HUES64 (cell line): Measurements from ENCODE around the gene NINJ2.

ENCODE experiments used
- H3K27ac ChIP-seq: 2 replicates; pipeline ENCODE4 v1.7.0; 2013; ENCODE audit warnings: low read depth, low read length, inconsistent platforms
- H3K27me3 ChIP-seq: 2 replicates; pipeline ENCODE4 v1.6.1; 2013; ENCODE audit warnings: mild to moderate bottlenecking, low read length; ENCODE audit not compliant: insufficient read depth
- H3K36me3 ChIP-seq: 2 replicates; pipeline ENCODE4 v1.6.1; 2013; ENCODE audit warnings: mild to moderate bottlenecking, low read length; ENCODE audit not compliant: insufficient read depth
- H3K4me1 ChIP-seq: 2 replicates; pipeline ENCODE4 v1.6.1; 2013; ENCODE audit warnings: mild to moderate bottlenecking, low read length, moderate library complexity; ENCODE audit not compliant: insufficient read depth
- H3K4me3 ChIP-seq: 2 replicates; pipeline ENCODE4 v1.5.1; 2013; ENCODE audit warnings: mild to moderate bottlenecking, low read length, moderate library complexity
- H3K9ac ChIP-seq: 2 replicates; pipeline ENCODE4 v1.6.1; 2013; ENCODE audit warnings: mild to moderate bottlenecking, low read depth, low read length
- H3K9me3 ChIP-seq: 2 replicates; pipeline ENCODE4 v1.6.1; 2013; ENCODE audit warnings: low read depth, low read length; ENCODE audit not compliant: insufficient read depth
- WGBS: fragments of 150-250, 120-280 bp; methylation state at CpG from one replicate; pipeline ENCODE4 v1.1.7; 2013; ENCODE audit warnings: missing lambda C conversion rate; 5-methylcytosine and 5-hydroxymethylcytosine counted together

Gene NINJ2

GRCh38 chr12:693934-694533 is 30.8 kb upstream of the NINJ2 start:
- Histone ChIP-seq H3K36me3 (no peaks in the 10 kb centered on the region; the same call in 1 of the 2 replicates), H3K27me3 (no peaks in the 10 kb centered on the region), H3K4me1 (no peaks in the 10 kb centered on the region), H3K9ac (no peak overlapping the region), H3K4me3 (no peak overlapping the region), H3K27ac (no peak overlapping the region), H3K9me3 (peaks cover 44% of the 10 kb centered on the region)
- WGBS, result 95% methylated on average over 7 of the region's 7 CpGs

GRCh38 chr12:692274-692673 is 29.0 kb upstream of the NINJ2 start:
- 94% methylated on average over 2 of the region's 2 CpGs for WGBS
- no peak overlapping the region for H3K27ac ChIP-seq
- no peak overlapping the region for H3K4me3 ChIP-seq
- H3K9ac ChIP-seq, result no peak overlapping the region
- peaks cover 29% of the 10 kb centered on the region for H3K9me3 ChIP-seq
- no peaks in the 10 kb centered on the region for H3K4me1 ChIP-seq
- H3K27me3 ChIP-seq, result no peaks in the 10 kb centered on the region
- no peaks in the 10 kb centered on the region; the same call in 1 of the 2 replicates for H3K36me3 ChIP-seq

- H3K4me1 ChIP-seq, result no peaks in the 10 kb centered on the region
- H3K4me3 ChIP-seq, result no peak overlapping the region
- no peak overlapping the region for H3K9ac ChIP-seq
- no peaks in the 10 kb centered on the region for H3K27me3 ChIP-seq
- no peaks in the 10 kb centered on the region; the same call in 1 of the 2 replicates for H3K36me3 ChIP-seq
- H3K9me3 ChIP-seq, result peaks cover 26% of the 10 kb centered on the region
- H3K27ac ChIP-seq, result no peak overlapping the region
- WGBS, result 89% methylated on average over 12 of the region's 12 CpGs
Measured at GRCh38 chr12:690466-690865, 27.2 kb upstream of the NINJ2 start.

DNA sequence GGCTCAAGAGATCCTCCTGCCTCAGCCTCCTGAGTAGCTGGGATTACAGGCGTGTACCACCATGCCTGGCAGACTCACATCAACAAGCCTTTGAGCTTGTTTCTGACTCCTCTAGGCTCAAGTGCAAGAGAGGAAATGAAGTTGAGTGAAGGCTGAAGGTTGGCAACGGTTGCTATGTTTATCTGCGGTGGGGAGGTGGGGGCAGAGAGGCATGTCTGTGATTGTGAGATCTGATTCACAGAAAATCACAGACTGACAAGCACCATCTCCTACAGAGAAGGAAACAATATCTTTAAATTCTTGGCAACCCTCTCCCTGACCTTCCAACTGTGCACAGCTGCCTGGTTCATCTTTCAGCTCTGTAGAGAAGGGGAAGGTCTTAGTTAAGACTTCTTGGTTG is 22.1 kb upstream of the NINJ2 start:
- H3K9me3 ChIP-seq, result peaks cover 1% of the 10 kb centered on the region; the same call in 1 of the 2 replicates
- no peak overlapping the region for H3K9ac ChIP-seq
- no peak overlapping the region for H3K4me3 ChIP-seq
- H3K36me3 ChIP-seq, result no peaks in the 10 kb centered on the region
- H3K27ac ChIP-seq, result no peak overlapping the region
- WGBS, result 79% methylated on average over 3 of the region's 3 CpGs
- H3K27me3 ChIP-seq, result no peaks in the 10 kb centered on the region
- no peaks in the 10 kb centered on the region for H3K4me1 ChIP-seq

DNA sequence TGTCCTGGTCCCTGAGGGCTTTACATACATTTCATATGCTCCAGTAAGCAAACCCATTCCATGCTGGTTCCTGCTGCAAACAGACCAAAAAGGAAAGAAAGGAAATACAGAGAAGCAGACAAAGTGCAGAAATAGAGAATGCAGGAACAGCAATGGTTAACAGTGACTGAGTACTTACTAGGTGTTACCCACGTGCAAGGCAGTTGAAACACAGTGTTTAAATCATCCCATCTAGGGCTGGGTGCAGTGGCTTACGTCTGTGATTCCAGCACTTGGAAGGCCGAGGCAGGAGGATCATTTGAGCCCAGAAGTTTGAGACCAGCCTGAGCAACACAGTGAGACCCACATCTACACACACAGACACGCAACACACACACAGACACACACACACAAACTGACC is 21.2 kb upstream of the NINJ2 start:
- Histone ChIP-seq H3K27ac (no peak overlapping the region), H3K27me3 (no peaks in the 10 kb centered on the region), H3K9me3 (no peaks in the 10 kb centered on the region), H3K4me1 (no peaks in the 10 kb centered on the region), H3K4me3 (no peak overlapping the region), H3K36me3 (no peaks in the 10 kb centered on the region), H3K9ac (no peak overlapping the region)
- WGBS, result 81% methylated on average over 4 of the region's 4 CpGs

DNA sequence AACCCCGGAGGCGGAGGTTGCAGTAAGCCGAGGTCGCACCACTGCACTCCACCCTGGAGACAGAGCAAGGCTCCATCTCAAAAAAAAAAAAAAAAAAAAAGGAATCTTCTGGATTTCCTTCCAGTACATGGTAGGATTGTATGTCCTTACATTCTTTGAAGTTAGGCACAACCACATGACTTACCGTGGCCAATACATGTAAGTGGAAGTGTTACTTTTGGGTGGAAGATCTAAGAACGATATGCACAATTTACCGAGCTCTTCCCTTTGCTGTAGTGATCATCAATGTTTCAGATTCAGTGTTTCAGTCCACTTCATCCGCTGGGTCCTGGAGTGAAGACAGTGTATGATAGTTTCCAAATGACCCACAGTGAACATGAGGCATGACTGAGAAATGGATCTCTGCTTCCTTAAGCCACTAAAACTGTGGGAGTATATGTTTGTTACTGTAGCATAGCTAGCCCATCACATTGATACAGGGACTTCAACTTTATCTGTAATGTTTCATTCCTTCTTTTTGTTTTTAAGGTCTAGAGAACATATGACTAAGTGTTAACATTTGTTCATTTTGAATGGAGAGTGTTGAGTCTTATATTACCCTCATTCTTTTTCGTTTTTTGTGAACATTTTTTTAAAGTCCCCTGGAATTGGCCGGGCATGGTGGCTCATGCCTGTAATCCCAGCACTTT is 18.5 kb upstream of the NINJ2 start:
- Histone ChIP-seq H3K9me3 (no peaks in the 10 kb centered on the region), H3K36me3 (no peaks in the 10 kb centered on the region), H3K4me1 (no peaks in the 10 kb centered on the region), H3K27ac (no peak overlapping the region), H3K4me3 (no peak overlapping the region), H3K9ac (no peak overlapping the region), H3K27me3 (no peaks in the 10 kb centered on the region)
- WGBS, result 97% methylated on average over 10 of the region's 10 CpGs

GRCh38 chr12:678747-679712 is 15.8 kb upstream of the NINJ2 start:
- Histone ChIP-seq H3K27ac (no peak overlapping the region), H3K4me3 (no peak overlapping the region), H3K27me3 (no peaks in the 10 kb centered on the region), H3K4me1 (no peaks in the 10 kb centered on the region), H3K9me3 (no peaks in the 10 kb centered on the region), H3K36me3 (no peaks in the 10 kb centered on the region), H3K9ac (no peak overlapping the region)
- 92% methylated on average over 14 of the region's 17 CpGs for WGBS

GRCh38 chr12:675562-675961 is 12.3 kb upstream of the NINJ2 start:
- Histone ChIP-seq H3K4me3 (no peak overlapping the region), H3K4me1 (no peaks in the 10 kb centered on the region), H3K9me3 (no peaks in the 10 kb centered on the region), H3K9ac (no peak overlapping the region), H3K27ac (no peak overlapping the region), H3K36me3 (no peaks in the 10 kb centered on the region), H3K27me3 (no peaks in the 10 kb centered on the region)
- WGBS, result 99% methylated on average over 4 of the region's 4 CpGs

- 81% methylated on average over 4 of the region's 4 CpGs for WGBS
- Histone ChIP-seq H3K4me1 (no peaks in the 10 kb centered on the region), H3K9ac (no peak overlapping the region), H3K27me3 (no peaks in the 10 kb centered on the region), H3K27ac (no peak overlapping the region), H3K4me3 (no peak overlapping the region), H3K36me3 (no peaks in the 10 kb centered on the region), H3K9me3 (no peaks in the 10 kb centered on the region)
Measured at GRCh38 chr12:674272-674781, 11.1 kb upstream of the NINJ2 start.

DNA sequence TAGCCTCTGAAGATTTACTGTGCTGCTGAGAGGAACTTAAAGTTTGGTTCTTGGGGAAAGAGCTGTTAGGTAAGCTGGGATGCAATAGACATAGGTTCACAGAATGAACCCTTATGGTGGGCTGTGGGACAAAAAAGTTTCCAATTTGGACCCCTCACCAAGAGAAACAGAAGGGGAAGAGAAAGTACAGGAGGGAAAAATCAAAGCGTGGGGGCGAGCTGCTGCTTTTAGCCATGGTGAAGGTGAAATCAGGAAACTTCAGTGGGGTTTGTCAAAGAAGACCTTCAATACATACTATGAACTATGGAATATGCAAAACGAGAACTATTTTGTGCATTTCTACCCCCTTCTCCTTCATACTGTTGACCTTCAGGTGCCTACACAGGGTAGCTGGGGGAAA is 10.6 kb upstream of the NINJ2 start:
- Histone ChIP-seq H3K27me3 (no peaks in the 10 kb centered on the region), H3K36me3 (no peaks in the 10 kb centered on the region), H3K9me3 (no peaks in the 10 kb centered on the region), H3K27ac (no peak overlapping the region), H3K4me1 (no peaks in the 10 kb centered on the region), H3K4me3 (no peak overlapping the region), H3K9ac (no peak overlapping the region)
- 92% methylated on average over 3 of the region's 3 CpGs for WGBS

- 92% methylated on average over 8 of the region's 8 CpGs for WGBS
Measured at GRCh38 chr12:669576-669945, 6.3 kb upstream of the NINJ2 start.

More at GRCh38 chr12:669576-669945, 6.3 kb upstream of the NINJ2 start:
- Histone ChIP-seq H3K36me3 (no peaks in the 10 kb centered on the region), H3K4me3 (no peak overlapping the region), H3K9ac (no peak overlapping the region), H3K4me1 (peaks cover 17% of the 10 kb centered on the region), H3K27ac (no peak overlapping the region), H3K27me3 (no peaks in the 10 kb centered on the region), H3K9me3 (no peaks in the 10 kb centered on the region)
